Erythroblast (primary cell): ENCODE measurements around the gene FDX2.

Source experiments
- GATA1 ChIP-seq: IDR thresholded peaks from 2 replicates; pipeline ENCODE4 v1.6.1; 2011; ENCODE audit warnings: low read depth, mild to moderate bottlenecking, control low read depth, low read length, moderate library complexity
- POLR2A ChIP-seq: IDR thresholded peaks from 2 replicates; pipeline ENCODE4 v1.6.1; 2011; ENCODE audit warnings: mild to moderate bottlenecking, low read length

- TF ChIP-seq POLR2A (peak; percentile 45), GATA1 (no peak)
These were observed at the start of gene FDX2 for GRCh38 chr19:10315335-10316214.
